Midbrain (tissue), 1 donor: ENCODE measurements around the gene MAEA.
"Not testable (repeated sequence)": the region's sequence is repeated elsewhere in the genome, so short reads cannot be mapped to it uniquely, and the experiment has no call there.

Source experiments
- DNase-seq: peaks from one replicate; lab custom pipeline; 2025; lab: John Stamatoyannopoulos, UW

Gene MAEA

GRCh38 chr4:1367230-1367935, 77.7 kb downstream of the MAEA start:
- no peak for DNase-seq

GRCh38 chr4:1367936-1368289, 78.2 kb downstream of the MAEA start:
- DNase-seq: no peak

GRCh38 chr4:1368421-1369090, 78.9 kb downstream of the MAEA start:
- no peak for DNase-seq

GRCh38 chr4:1369091-1369450, 79.4 kb downstream of the MAEA start:
- DNase-seq: no peak

GRCh38 chr4:1369479-1370079, 79.9 kb downstream of the MAEA start:
- no peak for DNase-seq

GRCh38 chr4:1370321-1371124, 80.8 kb downstream of the MAEA start:
- no peak for DNase-seq

GRCh38 chr4:1371176-1372165, 81.8 kb downstream of the MAEA start:
- no peak for DNase-seq

GRCh38 chr4:1372576-1372975, 82.9 kb downstream of the MAEA start:
- DNase-seq: not testable (repeated sequence)

GRCh38 chr4:1373892-1374705, 84.4 kb downstream of the MAEA start:
- no peak for DNase-seq

- DNase-seq: no peak
Observed at GRCh38 chr4:1374706-1375045, 85.0 kb downstream of the MAEA start.

GRCh38 chr4:1375051-1375721, 85.5 kb downstream of the MAEA start:
- DNase-seq: no peak

GRCh38 chr4:1375761-1376322, 86.2 kb downstream of the MAEA start:
- DNase-seq: no peak

- no peak for DNase-seq
Observed at GRCh38 chr4:1376391-1376840, 86.7 kb downstream of the MAEA start.

GRCh38 chr4:1376841-1377605, 87.3 kb downstream of the MAEA start:
- DNase-seq: no peak

GRCh38 chr4:1377606-1378261, 88.0 kb downstream of the MAEA start:
- DNase-seq: no peak

- DNase-seq: no peak
Observed at GRCh38 chr4:1378559-1379231, 89.0 kb downstream of the MAEA start.

GRCh38 chr4:1379351-1379781, 89.7 kb downstream of the MAEA start:
- DNase-seq: no peak
